NCI-H524 (cell line): Measurements from ENCODE around the gene FMO1.
"Not testable (repeated sequence)": the region's sequence is repeated elsewhere in the genome, so short reads cannot be mapped to it uniquely, and the experiment has no call there.

Experiments
- DNase-seq, 2 experiments: peaks; one replicate each; lab custom pipeline; 2025; lab: John Stamatoyannopoulos, UW

Gene FMO1

GRCh38 chr1:171280599-171280998 lies 32.3 kb downstream of the FMO1 start:
- no peak for DNase-seq

- no peak for DNase-seq
These were observed 37.9 kb downstream of the FMO1 start for GRCh38 chr1:171286032-171286705.

- peak in 1 of 2 experiments; percentile 65 for DNase-seq
These were observed 42.3 kb downstream of the FMO1 start for GRCh38 chr1:171290621-171291020.

GRCh38 chr1:171292799-171293198 lies 44.5 kb downstream of the FMO1 start:
- DNase-seq = peak in 1 of 2 experiments; percentile 7

- not testable (repeated sequence) for DNase-seq
These were observed 47.1 kb downstream of the FMO1 start for GRCh38 chr1:171295383-171295782.

- no peak for DNase-seq
These were observed 47.5 kb downstream of the FMO1 start for GRCh38 chr1:171295821-171296220.

- DNase-seq = no peak
These were observed 48.6 kb downstream of the FMO1 start for GRCh38 chr1:171296897-171297296.

- no peak for DNase-seq
These were observed 50.4 kb downstream of the FMO1 start for GRCh38 chr1:171298696-171299095.

- no peak for DNase-seq
These were observed 51.0 kb downstream of the FMO1 start for GRCh38 chr1:171299342-171299741.

- DNase-seq = no peak
These were observed 52.1 kb downstream of the FMO1 start for GRCh38 chr1:171300401-171300800.

GRCh38 chr1:171310661-171311087 lies 62.4 kb downstream of the FMO1 start:
- no peak for DNase-seq

GRCh38 chr1:171311771-171312558 lies 63.7 kb downstream of the FMO1 start:
- DNase-seq = no peak

- no peak for DNase-seq
These were observed 65.1 kb downstream of the FMO1 start for GRCh38 chr1:171313319-171313834.

GRCh38 chr1:171313835-171314320 lies 65.6 kb downstream of the FMO1 start, which contains the start of gene FMO4:
Gene FMO4 (plus strand): TSS chr1:171314183. CDS start chr1:171319826, 5,643 bp downstream.
- DNase-seq = peak; percentile 70 to 90

GRCh38 chr1:171329251-171329650 lies 81.0 kb downstream of the FMO1 start:
- DNase-seq = no peak

GRCh38 chr1:171334024-171334640 lies 85.8 kb downstream of the FMO1 start:
- DNase-seq = no peak
